Stimulated activated naive B cell treated with anti-CD40 and anti-IgM and Interleukin-4, amounts not matched to agents 10 μg/mL and 1 μg/mL and 100 μg/mL, for 72 hours (primary cell): ENCODE results near the gene TAS2R19.

Source experiments
- ATAC-seq, 2 donors: fragments of 150-1000 bp; cut with Tn5 transposase; replicated peaks; 2 replicates each; pipeline ENCODE4 v1.10.0; 2021; ENCODE audit warnings: moderate library complexity in 1 of 2
- DNase-seq: peaks from one replicate; pipeline ENCODE4 v3.0.0; 2021
- H3K27ac Mint-ChIP-seq: one replicate; pipeline ENCODE4 v1.8.0; 2022; ENCODE audit warnings: mild to moderate bottlenecking, mixed read lengths
- H3K27me3 Mint-ChIP-seq, 2 donors: one replicate each; pipeline ENCODE4 v1.8.0; 2022; ENCODE audit warnings: mixed read lengths in 2 of 2
- H3K36me3 Mint-ChIP-seq, 2 donors: one replicate each; pipeline ENCODE4 v1.8.0; 2022; ENCODE audit warnings: mixed read lengths in 2 of 2, mild to moderate bottlenecking in 1 of 2
- H3K4me1 Mint-ChIP-seq, 2 donors: one replicate each; pipeline ENCODE4 v1.8.0; 2022; ENCODE audit warnings: mixed read lengths in 2 of 2, mild to moderate bottlenecking in 1 of 2
- H3K4me3 Mint-ChIP-seq, 2 donors: one replicate each; pipeline ENCODE4 v1.8.0; 2022; ENCODE audit warnings: mild to moderate bottlenecking in 2 of 2, mixed read lengths in 2 of 2, moderate library complexity in 1 of 2
- H3K9me3 Mint-ChIP-seq, 2 donors: one replicate each; pipeline ENCODE4 v1.8.0; 2022; ENCODE audit warnings: mixed read lengths in 2 of 2, mild to moderate bottlenecking in 1 of 2

The TAS2R19 gene

GRCh38 chr12:11026118-11026517 lies 3.7 kb upstream of the TAS2R19 start:
- Mint-ChIP-seq H3K4me3 (no peak overlapping the region), H3K27ac (no peak overlapping the region), H3K9me3 (peaks cover 6 to 8% of the 10 kb centered on the region in 2 donors), H3K27me3 (no peaks in the 10 kb centered on the region), H3K36me3 (peaks cover 27 to 44% of the 10 kb centered on the region in 2 donors), H3K4me1 (peaks cover 0 to 7% of the 10 kb centered on the region in 2 donors)
- DNase-seq (no peak), ATAC-seq (no peak)

GRCh38 chr12:11023387-11023786 lies 967 bp upstream of the TAS2R19 start:
- Mint-ChIP-seq H3K27me3 (no peaks in the 10 kb centered on the region), H3K36me3 (peaks cover 24 to 31% of the 10 kb centered on the region in 2 donors), H3K4me1 (peaks cover 0 to 14% of the 10 kb centered on the region in 2 donors), H3K27ac (no peak overlapping the region), H3K4me3 (no peak overlapping the region), H3K9me3 (peaks cover 6 to 8% of the 10 kb centered on the region in 2 donors)
- DNase-seq: no peak
- ATAC-seq: no peak

- Mint-ChIP-seq H3K9me3 (no peaks in the 10 kb centered on the region), H3K36me3 (peaks cover 11 to 31% of the 10 kb centered on the region in 2 donors), H3K4me3 (no peak overlapping the region), H3K27ac (no peak overlapping the region), H3K27me3 (no peaks in the 10 kb centered on the region), H3K4me1 (peaks cover 1 to 22% of the 10 kb centered on the region in 2 donors)
- ATAC-seq (no peak), DNase-seq (no peak)
These were observed 5.5 kb downstream of the TAS2R19 start for GRCh38 chr12:11016937-11017336.

GRCh38 chr12:11015775-11016430 lies 6.5 kb downstream of the TAS2R19 start:
- DNase-seq (no peak), ATAC-seq (no peak)
- Mint-ChIP-seq H3K27ac (no peak overlapping the region), H3K9me3 (no peaks in the 10 kb centered on the region), H3K27me3 (no peaks in the 10 kb centered on the region), H3K36me3 (peaks cover 6 to 25% of the 10 kb centered on the region in 2 donors), H3K4me3 (no peak overlapping the region), H3K4me1 (peaks cover 1 to 16% of the 10 kb centered on the region in 2 donors)

- Mint-ChIP-seq H3K27me3 (no peaks in the 10 kb centered on the region), H3K27ac (no peak overlapping the region), H3K36me3 (peaks cover 6 to 25% of the 10 kb centered on the region in 2 donors), H3K9me3 (no peaks in the 10 kb centered on the region), H3K4me3 (no peak overlapping the region), H3K4me1 (peaks cover 1 to 16% of the 10 kb centered on the region in 2 donors)
- ATAC-seq (no peak), DNase-seq (no peak)
These were observed 8.2 kb downstream of the TAS2R19 start for GRCh38 chr12:11014234-11014633.

- H3K4me3 Mint-ChIP-seq: no peak overlapping the region
- no peak overlapping the region for H3K27ac Mint-ChIP-seq
- H3K27me3 Mint-ChIP-seq: no peaks in the 10 kb centered on the region
- H3K9me3 Mint-ChIP-seq: no peaks in the 10 kb centered on the region
- no peak for DNase-seq
- peaks cover 7 to 16% of the 10 kb centered on the region in 2 donors for H3K36me3 Mint-ChIP-seq
- no peak for ATAC-seq
- no peaks in the 10 kb centered on the region for H3K4me1 Mint-ChIP-seq
These were observed 14.8 kb downstream of the TAS2R19 start for GRCh38 chr12:11007608-11008007.

- Mint-ChIP-seq H3K27ac (no peak within 1 kb of the TSS), H3K36me3 (peaks cover 8 to 28% of the 10 kb centered on the region in 2 donors), H3K27me3 (no peaks in the 10 kb centered on the region), H3K4me1 (no peaks in the 10 kb centered on the region), H3K9me3 (peaks cover 0 to 4% of the 10 kb centered on the region in 2 donors), H3K4me3 (no peak within 1 kb of the TSS)
- ATAC-seq: no peak
- DNase-seq: no peak
These were observed 24.2 kb downstream of the TAS2R19 start, which contains the start of gene TAS2R20 for GRCh38 chr12:10998204-10998603. TSS of gene TAS2R20 (minus strand) at chr12:10998304. CDS start at chr12:10997875, 429 bp downstream.

GRCh38 chr12:10994307-10994706 lies 28.1 kb downstream of the TAS2R19 start:
- H3K4me1 Mint-ChIP-seq: no peaks in the 10 kb centered on the region
- peaks cover 18 to 40% of the 10 kb centered on the region in 2 donors for H3K36me3 Mint-ChIP-seq
- H3K4me3 Mint-ChIP-seq: no peak overlapping the region
- no peak overlapping the region for H3K27ac Mint-ChIP-seq
- no peaks in the 10 kb centered on the region for H3K27me3 Mint-ChIP-seq
- ATAC-seq (no peak), DNase-seq (no peak)
- H3K9me3 Mint-ChIP-seq: peaks cover 5 to 10% of the 10 kb centered on the region in 2 donors

GRCh38 chr12:10989107-10989506 lies 33.3 kb downstream of the TAS2R19 start:
- H3K9me3 Mint-ChIP-seq: peaks cover 7 to 10% of the 10 kb centered on the region in 2 donors
- no peak overlapping the region for H3K27ac Mint-ChIP-seq
- H3K4me3 Mint-ChIP-seq: no peak overlapping the region
- ATAC-seq: peak in 1 of 2 donors; percentile 53
- H3K36me3 Mint-ChIP-seq: peaks cover 16 to 27% of the 10 kb centered on the region in 2 donors
- H3K27me3 Mint-ChIP-seq: no peaks in the 10 kb centered on the region
- no peaks in the 10 kb centered on the region for H3K4me1 Mint-ChIP-seq
- no peak for DNase-seq

- no peak within 1 kb of the TSS for H3K27ac Mint-ChIP-seq
- H3K4me1 Mint-ChIP-seq: peaks cover 0 to 6% of the 10 kb centered on the region in 2 donors
- no peaks in the 10 kb centered on the region for H3K27me3 Mint-ChIP-seq
- ATAC-seq (no peak), DNase-seq (no peak)
- H3K36me3 Mint-ChIP-seq: peaks cover 18 to 27% of the 10 kb centered on the region in 2 donors
- no peak within 1 kb of the TSS for H3K4me3 Mint-ChIP-seq
- peaks cover 7 to 10% of the 10 kb centered on the region in 2 donors for H3K9me3 Mint-ChIP-seq
These were observed 35.6 kb downstream of the TAS2R19 start, which contains the start of gene TAS2R50 for GRCh38 chr12:10986812-10987211. TSS of gene TAS2R50 (minus strand) at chr12:10986912. CDS start at chr12:10986860, 52 bp downstream.

- peaks cover 10 to 18% of the 10 kb centered on the region in 2 donors for H3K36me3 Mint-ChIP-seq
- H3K27me3 Mint-ChIP-seq: no peaks in the 10 kb centered on the region
- peaks cover 0 to under 1% of the 10 kb centered on the region in 2 donors for H3K9me3 Mint-ChIP-seq
- ATAC-seq: peak; percentile 36 to 52
- no peak for DNase-seq
- H3K27ac Mint-ChIP-seq: no peak overlapping the region
- H3K4me3 Mint-ChIP-seq: no peak overlapping the region
- H3K4me1 Mint-ChIP-seq: peaks cover 3 to 8% of the 10 kb centered on the region in 2 donors
These were observed 40.2 kb downstream of the TAS2R19 start for GRCh38 chr12:10982244-10982643.

GRCh38 chr12:10974965-10975364 lies 47.5 kb downstream of the TAS2R19 start:
- peaks cover 16 to 19% of the 10 kb centered on the region in 2 donors for H3K36me3 Mint-ChIP-seq
- H3K9me3 Mint-ChIP-seq: no peaks in the 10 kb centered on the region

More at GRCh38 chr12:10974965-10975364, 47.5 kb downstream of the TAS2R19 start:
- H3K27me3 Mint-ChIP-seq: no peaks in the 10 kb centered on the region
- DNase-seq (no peak), ATAC-seq (no peak)
- no peak overlapping the region for H3K4me3 Mint-ChIP-seq
- no peak overlapping the region for H3K27ac Mint-ChIP-seq
- peaks cover 2 to 5% of the 10 kb centered on the region in 2 donors for H3K4me1 Mint-ChIP-seq
